GM12891 (cell line): ENCODE data around the gene MTMR1.

ENCODE experiments used
- PAX5 ChIP-seq: IDR thresholded peaks from 2 replicates; pipeline ENCODE4 v1.6.1; 2011; ENCODE audit warnings: low read length, moderate library complexity, mild to moderate bottlenecking; ENCODE audit not compliant: insufficient read depth, severe bottlenecking
- POLR2A ChIP-seq: IDR thresholded peaks from 2 replicates; pipeline ENCODE4 v1.6.1; 2011; ENCODE audit warnings: low read depth, low read length, control low read depth
- POLR2AphosphoS5 ChIP-seq: IDR thresholded peaks from 2 replicates; pipeline ENCODE4 v1.6.1; 2011; ENCODE audit warnings: low read depth, low read length, control low read depth
- SPI1 ChIP-seq: IDR thresholded peaks from 2 replicates; pipeline ENCODE4 v1.6.1; 2011; ENCODE audit warnings: low read depth, low read length, control low read depth
- TAF1 ChIP-seq: IDR thresholded peaks from 2 replicates; pipeline ENCODE4 v1.6.1; 2011; ENCODE audit warnings: low read depth, low read length, control low read depth

DNA sequence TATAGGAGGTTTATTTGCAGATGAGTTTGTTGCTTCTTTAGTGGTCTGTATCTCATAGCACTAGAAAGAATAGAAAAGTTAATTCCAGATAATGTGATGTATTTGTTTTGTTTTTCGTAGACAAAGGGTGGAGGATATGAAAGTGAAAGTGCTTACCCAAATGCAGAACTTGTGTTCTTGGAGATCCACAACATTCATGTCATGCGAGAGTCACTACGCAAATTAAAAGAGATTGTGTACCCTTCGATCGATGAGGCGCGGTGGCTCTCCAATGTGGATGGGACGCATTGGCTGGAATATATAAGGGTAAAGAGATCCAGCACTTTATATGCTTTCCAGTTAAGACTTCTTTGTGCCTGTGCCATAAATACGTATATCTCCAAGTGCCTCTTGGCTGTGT lies 43.3 kb downstream of the MTMR1 start:
- TF ChIP-seq POLR2AphosphoS5 (no peak), SPI1 (peak; percentile 12; the same call in 1 of the 2 replicates), POLR2A (no peak), TAF1 (no peak), PAX5 (no peak)
